HG03565 (cell line): ENCODE measurements around the gene ADGRD1.

Experiments
- ATAC-seq: cut with Tn5 transposase; IDR thresholded peaks from one replicate; pipeline ENCODE4 v1.9.1; 2021; ENCODE audit warnings: mild to moderate bottlenecking, moderate library complexity; ENCODE audit not compliant: unreplicated experiment

ADGRD1 gene

GRCh38 chr12:130965214-130965613, 11.5 kb downstream of the ADGRD1 start:
- ATAC-seq, result no peak

GRCh38 chr12:130965668-130966067, 12.0 kb downstream of the ADGRD1 start:
- no peak for ATAC-seq

GRCh38 chr12:130966443-130967030, 12.8 kb downstream of the ADGRD1 start:
- no peak for ATAC-seq

- ATAC-seq, result no peak
Measured at GRCh38 chr12:130967636-130968035, 13.9 kb downstream of the ADGRD1 start.

GRCh38 chr12:130968611-130969010, 14.9 kb downstream of the ADGRD1 start:
- ATAC-seq, result no peak

GRCh38 chr12:130969223-130969622, 15.5 kb downstream of the ADGRD1 start:
- ATAC-seq, result no peak

- ATAC-seq, result peak; percentile 58
Measured at GRCh38 chr12:130970165-130970907, 16.6 kb downstream of the ADGRD1 start.

- no peak for ATAC-seq
Measured at GRCh38 chr12:130970908-130971233, 17.2 kb downstream of the ADGRD1 start.

- no peak for ATAC-seq
Measured at GRCh38 chr12:130971925-130972585, 18.3 kb downstream of the ADGRD1 start.

- no peak for ATAC-seq
Measured at GRCh38 chr12:130972586-130972950, 18.9 kb downstream of the ADGRD1 start.

GRCh38 chr12:130973109-130973508, 19.4 kb downstream of the ADGRD1 start:
- ATAC-seq, result no peak

GRCh38 chr12:130973906-130974305, 20.2 kb downstream of the ADGRD1 start:
- ATAC-seq, result no peak

- ATAC-seq, result no peak
Measured at GRCh38 chr12:130975116-130975515, 21.4 kb downstream of the ADGRD1 start.

- ATAC-seq, result no peak
Measured at GRCh38 chr12:130976171-130976720, 22.5 kb downstream of the ADGRD1 start.

GRCh38 chr12:130977046-130977742, 23.5 kb downstream of the ADGRD1 start:
- no peak for ATAC-seq

GRCh38 chr12:130977743-130978095, 24.0 kb downstream of the ADGRD1 start:
- ATAC-seq, result no peak

- ATAC-seq, result no peak
Measured at GRCh38 chr12:130978785-130979184, 25.1 kb downstream of the ADGRD1 start.

- no peak for ATAC-seq
Measured at GRCh38 chr12:130981074-130981742, 27.5 kb downstream of the ADGRD1 start.

- no peak for ATAC-seq
Measured at GRCh38 chr12:130981911-130982310, 28.2 kb downstream of the ADGRD1 start.

- no peak for ATAC-seq
Measured at GRCh38 chr12:130982565-130983225, 29.0 kb downstream of the ADGRD1 start.
